Measurements from ENCODE around the gene HOXB1. TPM values are rescaled to one million over a fixed set of nuclear protein-coding genes. Genes with fewer than 3 reads are reported as not detected.

HOXB1 gene
- total RNA-seq, 4 donors from 2014 or later, result not detected

- Histone ChIP-seq H3K27ac (no peak overlapping the region), H3K9me3 (no peaks in the 10 kb centered on the region), H3K27me3 (no peaks in the 10 kb centered on the region), H3K4me3 (no peak overlapping the region), H3K4me1 (peaks cover 10% of the 10 kb centered on the region), H3K36me3 (no peaks in the 10 kb centered on the region)
- 78% methylated on average over 5 of the region's 5 CpGs for WGBS
- TF ChIP-seq POLR2AphosphoS5 (IDR thresholded peaks at IDR 0.05), result no peak
- no peak for TF ChIP-seq EP300 (IDR thresholded peaks at IDR 0.05)
- TF ChIP-seq POLR2A (IDR thresholded peaks at IDR 0.05), result no peak
- TF ChIP-seq CTCF (IDR thresholded peaks at IDR 0.05), result no peak
- no peak for DNase-seq (ENCODE audit: low spot score in 2 of 2)
Measured at GRCh38 chr17:48499735-48500434, 30.9 kb downstream of the HOXB1 start.

- H3K4me3 ChIP-seq, result no peak overlapping the region
- TF ChIP-seq POLR2AphosphoS5 (IDR thresholded peaks at IDR 0.05) (no peak), CTCF (IDR thresholded peaks at IDR 0.05) (no peak), EP300 (IDR thresholded peaks at IDR 0.05) (no peak)
- DNase-seq (ENCODE audit: low spot score in 2 of 2), result no peak
- H3K9me3 ChIP-seq, result no peaks in the 10 kb centered on the region
- no peaks in the 10 kb centered on the region for H3K27me3 ChIP-seq
- H3K4me1 ChIP-seq, result peaks cover 10% of the 10 kb centered on the region
- 95% methylated on average over 3 of the region's 3 CpGs for WGBS
- no peak overlapping the region for H3K27ac ChIP-seq
- no peaks in the 10 kb centered on the region for H3K36me3 ChIP-seq
Measured at GRCh38 chr17:48499248-48499647, 31.6 kb downstream of the HOXB1 start.

- DNase-seq (ENCODE audit: low spot score in 2 of 2), result no peak
- Histone ChIP-seq H3K4me1 (peaks cover 10% of the 10 kb centered on the region), H3K4me3 (no peak overlapping the region), H3K9me3 (no peaks in the 10 kb centered on the region), H3K27me3 (no peaks in the 10 kb centered on the region), H3K27ac (no peak overlapping the region), H3K36me3 (no peaks in the 10 kb centered on the region)
- 77% methylated on average over 6 of the region's 6 CpGs for WGBS
- TF ChIP-seq EP300 (IDR thresholded peaks at IDR 0.05) (no peak), POLR2A (IDR thresholded peaks at IDR 0.05) (no peak), POLR2AphosphoS5 (IDR thresholded peaks at IDR 0.05) (no peak)
Measured at GRCh38 chr17:48498164-48498850, 32.5 kb downstream of the HOXB1 start.

- Histone ChIP-seq H3K27ac (no peak overlapping the region), H3K4me1 (peaks cover 22% of the 10 kb centered on the region), H3K4me3 (no peak overlapping the region), H3K36me3 (no peaks in the 10 kb centered on the region), H3K27me3 (no peaks in the 10 kb centered on the region), H3K9me3 (no peaks in the 10 kb centered on the region)
- WGBS, result 67% methylated on average over 2 of the region's 2 CpGs
- no peak for DNase-seq (ENCODE audit: low spot score in 2 of 2)
- no peak for TF ChIP-seq CTCF (IDR thresholded peaks at IDR 0.05)
- TF ChIP-seq POLR2A (IDR thresholded peaks at IDR 0.05), result no peak
- TF ChIP-seq POLR2AphosphoS5 (IDR thresholded peaks at IDR 0.05), result no peak
- no peak for TF ChIP-seq EP300 (IDR thresholded peaks at IDR 0.05)
Measured at GRCh38 chr17:48497103-48497502, 33.7 kb downstream of the HOXB1 start.

- no peak for DNase-seq (ENCODE audit: low spot score in 2 of 2)
- Histone ChIP-seq H3K4me1 (peaks cover 12% of the 10 kb centered on the region), H3K9me3 (no peaks in the 10 kb centered on the region), H3K27ac (no peak overlapping the region), H3K27me3 (no peaks in the 10 kb centered on the region), H3K36me3 (no peaks in the 10 kb centered on the region), H3K4me3 (no peak overlapping the region)
- 86% methylated on average over 8 of the region's 8 CpGs for WGBS
- TF ChIP-seq CTCF (IDR thresholded peaks at IDR 0.05) (no peak), POLR2AphosphoS5 (IDR thresholded peaks at IDR 0.05) (no peak), EP300 (IDR thresholded peaks at IDR 0.05) (no peak), POLR2A (IDR thresholded peaks at IDR 0.05) (no peak)
Measured at GRCh38 chr17:48494335-48494734, 36.5 kb downstream of the HOXB1 start.

Measured in suprapubic skin (tissue), 4 donors.